ENCODE data around the gene OR10T2.

DNA sequence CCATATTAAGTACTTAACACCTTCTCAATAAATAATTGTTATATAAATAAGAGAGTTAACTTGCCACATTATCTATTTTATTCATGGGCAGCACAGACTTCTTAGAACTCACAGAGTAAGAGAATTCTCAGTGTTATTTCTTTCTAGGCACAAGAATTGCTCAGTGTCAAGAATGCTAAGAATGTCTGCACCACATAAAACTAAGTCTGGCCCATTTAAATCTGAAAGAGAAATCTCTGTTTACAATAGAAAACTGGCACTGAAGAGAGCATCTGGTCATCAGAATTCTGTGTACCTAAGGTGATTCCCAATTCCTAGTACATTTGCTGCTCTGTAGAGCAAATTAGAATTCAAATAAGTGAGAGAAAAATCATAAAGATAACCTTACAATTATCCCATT lies 22.9 kb upstream of the OR10T2 start:
- TF ChIP-seq, protein P1, sequence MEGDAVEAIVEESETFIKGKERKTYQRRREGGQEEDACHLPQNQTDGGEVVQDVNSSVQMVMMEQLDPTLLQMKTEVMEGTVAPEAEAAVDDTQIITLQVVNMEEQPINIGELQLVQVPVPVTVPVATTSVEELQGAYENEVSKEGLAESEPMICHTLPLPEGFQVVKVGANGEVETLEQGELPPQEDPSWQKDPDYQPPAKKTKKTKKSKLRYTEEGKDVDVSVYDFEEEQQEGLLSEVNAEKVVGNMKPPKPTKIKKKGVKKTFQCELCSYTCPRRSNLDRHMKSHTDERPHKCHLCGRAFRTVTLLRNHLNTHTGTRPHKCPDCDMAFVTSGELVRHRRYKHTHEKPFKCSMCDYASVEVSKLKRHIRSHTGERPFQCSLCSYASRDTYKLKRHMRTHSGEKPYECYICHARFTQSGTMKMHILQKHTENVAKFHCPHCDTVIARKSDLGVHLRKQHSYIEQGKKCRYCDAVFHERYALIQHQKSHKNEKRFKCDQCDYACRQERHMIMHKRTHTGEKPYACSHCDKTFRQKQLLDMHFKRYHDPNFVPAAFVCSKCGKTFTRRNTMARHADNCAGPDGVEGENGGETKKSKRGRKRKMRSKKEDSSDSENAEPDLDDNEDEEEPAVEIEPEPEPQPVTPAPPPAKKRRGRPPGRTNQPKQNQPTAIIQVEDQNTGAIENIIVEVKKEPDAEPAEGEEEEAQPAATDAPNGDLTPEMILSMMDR (conservative IDR thresholded peaks at IDR 0.05; ENCODE audit: low read depth, low read length): no peak
- no peak for TF ChIP-seq EZH2 (IDR thresholded peaks at IDR 0.05; ENCODE audit: borderline replicate concordance, low read depth, low read length, poor library complexity, severe bottlenecking)
